Posterior vena cava (tissue), 2 donors: Measurements from ENCODE around the gene MARS1. TPM values are rescaled to one million over a fixed set of nuclear protein-coding genes. Genes with fewer than 3 reads are reported as not detected.

Experiments
- DNase-seq: peaks from one replicate; pipeline ENCODE4 v3.0.0-alpha.2; 2020; ENCODE audit warnings: low spot score
- intact Hi-C, 2 donors: fragments of 100-400 bp; cut with DNase I; formaldehyde crosslinking; loops; one replicate each; pipeline versions ENCODE4 v1.14.1 to v1.14.2; 2022 to 2023
- total RNA-seq, 2 donors: library from RNA; stranded (reverse); fragmentation: NEBNext Ultra II Directional; extraction: Animal tissue kit (Norgen Biotek cat#: 25700); gene quantifications; one replicate each; pipeline ENCODE4 v1.2.1, GENCODE V29; 2021
- donor health status: DM: yes; HTN: yes; CAD: no.
- donor health status: DM: yes; HTN: yes; CAD: no.

MARS1 gene
- total RNA-seq, 2 donors from 2014 or later = 135 to 142 TPM

GRCh38 chr12:57467915-57468314, 20.0 kb upstream of the MARS1 start:
- intact Hi-C loops = no loop called here
- no peak for DNase-seq

GRCh38 chr12:57469296-57470164, 18.3 kb upstream of the MARS1 start:
- intact Hi-C loops = no loop called here
- DNase-seq = peak; percentile 43

GRCh38 chr12:57470286-57470969, 17.4 kb upstream of the MARS1 start:
- intact Hi-C loops = no loop called here
- peak; percentile 51 for DNase-seq

GRCh38 chr12:57470970-57471656, 16.8 kb upstream of the MARS1 start:
- intact Hi-C loops = no loop called here
- DNase-seq = no peak

GRCh38 chr12:57471661-57472060, 16.2 kb upstream of the MARS1 start:
- DNase-seq = no peak
- intact Hi-C loops = no loop called here

- intact Hi-C loops = no loop called here
- DNase-seq = no peak
These were observed 15.5 kb upstream of the MARS1 start for GRCh38 chr12:57472391-57472790.

- intact Hi-C loops = no loop called here
- DNase-seq = no peak
These were observed 14.5 kb upstream of the MARS1 start for GRCh38 chr12:57473392-57473791.

- intact Hi-C loops = no loop called here
- DNase-seq = no peak
These were observed 14.0 kb upstream of the MARS1 start for GRCh38 chr12:57473886-57474285.

GRCh38 chr12:57474430-57474829, 13.4 kb upstream of the MARS1 start:
- no peak for DNase-seq
- intact Hi-C loops = no loop called here

GRCh38 chr12:57474862-57475261, 13.0 kb upstream of the MARS1 start:
- intact Hi-C loops = no loop called here
- DNase-seq = no peak

GRCh38 chr12:57475271-57476161, 12.4 kb upstream of the MARS1 start:
- peak; percentile 84 for DNase-seq
- intact Hi-C loops = no loop called here

- peak; percentile 85 for DNase-seq
- intact Hi-C loops = no loop called here
These were observed 11.5 kb upstream of the MARS1 start for GRCh38 chr12:57476162-57476992.

- DNase-seq = peak; percentile 74
- intact Hi-C loops = no loop called here
These were observed 10.7 kb upstream of the MARS1 start for GRCh38 chr12:57476993-57477709.

- intact Hi-C loops = no loop called here
- peak; percentile 76 for DNase-seq
These were observed 9.9 kb upstream of the MARS1 start for GRCh38 chr12:57477710-57478681.

- intact Hi-C loops = no loop called here
- DNase-seq = peak; percentile 53
These were observed 8.9 kb upstream of the MARS1 start for GRCh38 chr12:57479043-57479375.

GRCh38 chr12:57479376-57480115, 8.3 kb upstream of the MARS1 start, which contains the start of gene ARHGAP9:
ARHGAP9 (minus strand) TSS chr12:57479866; CDS start chr12:57479406, 460 bp downstream.
- DNase-seq = peak; percentile 54
- intact Hi-C loops = no loop called here
